ENCODE measurements around the gene EMP2.
"Not testable (repeated sequence)": the region's sequence is repeated elsewhere in the genome, so short reads cannot be mapped to it uniquely, and the experiment has no call there.

Gene EMP2

GRCh38 chr16:10579965-10580882, at the start of gene EMP2:
EMP2 (minus strand) TSS chr16:10580598; CDS start chr16:10547617, 32,981 bp downstream.
- H3K27ac ChIP-seq, result peak within 1 kb of the TSS; percentile 72 to 97 (median 92)

GRCh38 chr16:10629592-10629963, 49.2 kb upstream of the EMP2 start:
- Histone ChIP-seq H3K27ac (no peak overlapping the region), H3K4me3 (no peak overlapping the region)

More at GRCh38 chr16:10579965-10580882, at the start of gene EMP2:
- H3K4me3 ChIP-seq, result peak within 1 kb of the TSS; percentile 50 to 92 (median 75)

GRCh38 chr16:10625595-10626357, 45.4 kb upstream of the EMP2 start:
- no peak overlapping the region for H3K27ac ChIP-seq
- H3K4me3 ChIP-seq, result no peak overlapping the region

- Histone ChIP-seq H3K4me3 (no peak overlapping the region), H3K27ac (no peak overlapping the region)
These were observed 44.1 kb upstream of the EMP2 start for GRCh38 chr16:10624527-10624926.

GRCh38 chr16:10623059-10623458, 42.7 kb upstream of the EMP2 start:
- H3K27ac ChIP-seq, result no peak overlapping the region

GRCh38 chr16:10622036-10622921, 41.9 kb upstream of the EMP2 start:
- H3K4me3 ChIP-seq, result no peak overlapping the region
- peak overlapping the region in 1 of 21 experiments; percentile 64 for H3K27ac ChIP-seq

More at GRCh38 chr16:10623059-10623458, 42.7 kb upstream of the EMP2 start:
- no peak overlapping the region for H3K4me3 ChIP-seq

GRCh38 chr16:10621216-10621949, 41.0 kb upstream of the EMP2 start:
- H3K4me3 ChIP-seq, result not testable (repeated sequence)
- peak overlapping the region in 1 of 21 experiments; percentile 64 for H3K27ac ChIP-seq

- no peak overlapping the region for H3K4me3 ChIP-seq
- H3K27ac ChIP-seq, result peak overlapping the region in 14 of 21 experiments; percentile 5 to 92 (median 62)
These were observed 39.7 kb upstream of the EMP2 start for GRCh38 chr16:10620120-10620519.

- peak overlapping the region in 18 of 21 experiments; percentile 36 to 92 (median 70) for H3K27ac ChIP-seq
- peak overlapping the region in 4 of 7 experiments; percentile 0 to 24 (median 6) for H3K4me3 ChIP-seq
These were observed 39.0 kb upstream of the EMP2 start for GRCh38 chr16:10619271-10619849.

GRCh38 chr16:10618710-10619209, 38.4 kb upstream of the EMP2 start:
- H3K4me3 ChIP-seq, result peak overlapping the region in 4 of 7 experiments; percentile 0 to 24 (median 6)
- H3K27ac ChIP-seq, result peak overlapping the region in 18 of 21 experiments; percentile 44 to 92 (median 70)

GRCh38 chr16:10617662-10618420, 37.4 kb upstream of the EMP2 start:
- Histone ChIP-seq H3K27ac (peak overlapping the region in 13 of 21 experiments; percentile 1 to 92 (median 77)), H3K4me3 (peak overlapping the region in 1 of 7 experiments; percentile 14)

GRCh38 chr16:10616756-10617640, 36.6 kb upstream of the EMP2 start:
- Histone ChIP-seq H3K4me3 (peak overlapping the region in 2 of 7 experiments; percentile 14), H3K27ac (peak overlapping the region in 20 of 21 experiments; percentile 8 to 92 (median 72))

- peak overlapping the region in 1 of 7 experiments; percentile 14 for H3K4me3 ChIP-seq
- peak overlapping the region in 19 of 21 experiments; percentile 8 to 92 (median 73) for H3K27ac ChIP-seq
These were observed 36.0 kb upstream of the EMP2 start for GRCh38 chr16:10616419-10616755.

- no peak overlapping the region for H3K4me3 ChIP-seq
- no peak overlapping the region for H3K27ac ChIP-seq
These were observed 34.3 kb upstream of the EMP2 start for GRCh38 chr16:10614685-10615084.

- no peak overlapping the region for H3K4me3 ChIP-seq
- H3K27ac ChIP-seq, result no peak overlapping the region
These were observed 33.5 kb upstream of the EMP2 start for GRCh38 chr16:10613785-10614485.

GRCh38 chr16:10612649-10613179, 32.3 kb upstream of the EMP2 start:
- no peak overlapping the region for H3K4me3 ChIP-seq
- no peak overlapping the region for H3K27ac ChIP-seq

All from skin epidermis (tissue), 12 donors.